NCI-H1105 (cell line): ENCODE results near the gene PLSCR3.

Source experiments
- DNase-seq: peaks from one replicate; lab custom pipeline; 2025; lab: John Stamatoyannopoulos, UW

PLSCR3 gene

GRCh38 chr17:7347630-7348477 lies 46.5 kb downstream of the PLSCR3 start:
- DNase-seq: no peak

GRCh38 chr17:7346761-7347614 lies 47.3 kb downstream of the PLSCR3 start:
- DNase-seq: no peak

- no peak for DNase-seq
Measured at GRCh38 chr17:7343250-7343649, 51.1 kb downstream of the PLSCR3 start.

GRCh38 chr17:7341842-7342241 lies 52.5 kb downstream of the PLSCR3 start:
- DNase-seq: no peak

GRCh38 chr17:7340179-7340578 lies 54.1 kb downstream of the PLSCR3 start:
- DNase-seq: no peak
